Measurements from ENCODE around the gene ZBTB38. TPM values are rescaled to one million over a fixed set of nuclear protein-coding genes. Genes with fewer than 3 reads are reported as not detected.

Gene ZBTB38
- total RNA-seq, 1 donor from 2014 or later = 92.4 TPM

DNA sequence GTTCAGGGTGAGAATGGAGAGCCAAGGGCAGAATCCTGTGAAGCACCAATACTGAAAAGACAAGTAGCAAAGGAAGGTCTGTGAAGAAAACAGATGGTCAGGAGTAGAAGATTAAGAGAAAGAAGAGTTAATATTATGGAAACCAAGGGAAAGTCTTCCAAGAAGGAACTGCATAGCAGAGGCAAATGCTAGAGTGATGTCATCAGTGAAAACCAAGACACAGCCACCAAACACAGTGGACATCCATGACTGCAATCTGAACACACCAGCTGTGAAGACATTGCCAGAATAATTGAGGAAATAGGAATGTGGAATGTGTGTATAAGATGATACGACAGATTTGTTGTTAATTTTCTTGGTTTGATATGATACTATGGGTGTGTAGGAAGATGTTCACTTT lies 26.8 kb upstream of the ZBTB38 start:
- no peak for DNase-seq

DNA sequence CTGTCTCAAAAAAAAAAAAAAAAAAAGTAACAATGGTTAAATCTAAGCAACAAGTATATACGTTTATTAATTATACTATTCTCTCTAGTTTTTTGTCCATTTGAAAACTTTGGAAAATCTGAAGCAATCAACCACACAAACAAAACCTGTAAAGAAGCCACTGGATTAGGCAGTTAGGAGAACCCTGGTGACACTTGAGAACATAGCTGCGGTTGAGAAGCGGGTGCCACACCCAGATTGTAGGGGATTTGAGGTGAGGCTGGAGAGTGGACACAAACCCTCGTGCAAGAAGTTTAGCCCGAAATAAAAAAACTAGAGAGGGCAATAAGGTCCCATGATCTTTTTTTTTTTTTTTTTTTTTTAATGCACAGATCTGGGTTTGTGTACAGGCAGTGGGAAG lies 25.9 kb upstream of the ZBTB38 start:
- no peak for DNase-seq

DNA sequence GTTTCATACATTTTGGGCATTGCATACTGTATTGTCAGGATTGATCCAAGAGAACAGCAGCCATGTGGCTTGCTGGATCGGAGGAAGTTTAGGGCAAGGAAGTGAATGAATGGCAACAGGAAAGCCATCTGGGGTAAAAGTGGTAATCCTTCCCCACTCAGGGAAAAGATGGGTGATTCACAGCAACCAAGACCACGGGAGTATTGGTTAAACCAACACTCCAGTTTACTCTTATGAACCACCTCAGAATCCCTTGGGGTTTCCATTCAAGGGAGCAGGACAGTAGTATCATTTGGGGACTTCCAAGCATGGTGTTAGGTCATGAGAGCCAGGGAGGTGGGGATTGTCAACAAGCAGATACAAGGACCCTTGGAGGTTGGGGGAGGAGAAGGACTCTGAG lies 25.2 kb upstream of the ZBTB38 start:
- DNase-seq = no peak

DNA sequence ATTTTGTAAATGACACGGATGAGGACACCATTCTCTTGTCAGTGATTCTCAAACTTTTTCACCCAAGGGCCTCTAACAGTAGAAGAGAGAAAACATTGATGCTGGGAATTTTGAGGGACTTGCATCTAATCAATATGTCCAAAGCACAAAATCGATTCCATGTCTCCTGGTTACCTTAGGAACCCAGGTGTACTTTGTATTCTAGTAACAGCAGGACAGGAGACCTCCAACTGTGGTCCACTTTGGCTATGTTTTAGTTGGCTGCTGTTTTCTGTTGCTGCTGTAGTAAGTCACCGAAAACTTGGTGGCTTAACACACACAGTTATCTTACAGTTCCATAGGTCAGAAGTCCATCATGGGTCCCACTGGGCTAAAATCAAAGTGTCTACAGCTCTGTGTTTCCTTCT lies 24.4 kb upstream of the ZBTB38 start:
- DNase-seq = no peak

DNA sequence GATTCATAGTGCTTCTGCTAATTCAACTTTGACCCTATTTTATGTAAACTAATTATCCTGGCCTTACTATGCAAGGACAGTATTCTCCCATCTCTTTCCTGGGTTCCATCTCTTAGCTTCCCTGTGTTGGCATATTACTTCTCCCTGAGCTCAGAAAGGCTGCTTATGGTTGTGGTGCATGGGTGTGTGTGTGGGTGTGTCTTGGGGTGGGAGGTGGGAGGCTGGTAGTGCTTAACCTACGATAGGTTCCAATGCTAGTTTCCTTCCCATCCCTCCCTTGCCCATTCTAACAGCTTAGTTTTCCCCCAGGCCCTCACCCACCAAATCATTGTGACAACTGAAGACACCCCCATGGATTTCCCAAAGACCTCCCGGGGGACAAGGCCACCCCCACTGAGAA lies 22.8 kb upstream of the ZBTB38 start:
- no peak for DNase-seq

DNA sequence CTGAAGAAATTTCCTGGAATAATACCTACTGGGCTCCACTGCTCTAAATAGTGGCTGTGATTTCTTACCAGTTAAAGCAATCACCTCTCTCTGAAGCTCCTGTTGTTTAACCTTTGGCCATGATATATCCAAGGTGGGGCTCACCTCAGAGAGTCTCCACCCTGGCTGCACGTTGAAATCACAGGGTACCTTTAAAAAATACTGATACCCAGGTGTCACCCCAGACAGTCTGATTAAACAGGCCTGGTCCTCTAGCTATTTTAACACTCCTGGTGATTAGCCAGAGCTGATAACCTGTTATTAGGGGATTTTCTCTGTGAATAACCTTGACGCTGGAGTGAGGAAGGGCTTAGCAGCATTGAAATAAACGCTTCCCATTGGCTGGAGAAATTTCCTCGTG lies 22.3 kb upstream of the ZBTB38 start:
- no peak for DNase-seq

DNA sequence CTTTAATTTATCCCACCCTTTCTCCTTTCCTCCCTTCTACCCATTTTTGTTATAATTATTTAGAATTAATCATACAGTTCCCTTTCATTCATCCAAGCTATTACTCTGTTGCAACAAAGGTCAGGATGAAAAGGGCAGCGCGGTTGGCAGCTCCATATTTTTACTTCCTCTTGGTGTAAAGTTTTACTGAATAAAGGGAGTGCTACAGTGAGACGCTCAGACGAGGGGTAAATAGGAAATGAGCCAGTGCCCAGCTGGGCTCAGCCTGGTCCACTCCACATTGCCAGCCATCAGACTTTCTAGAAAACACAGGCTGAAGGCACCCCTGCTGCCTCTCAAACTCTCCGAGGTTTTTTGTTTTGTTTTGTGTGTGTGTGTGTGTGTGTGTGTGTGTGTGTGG lies 21.9 kb upstream of the ZBTB38 start:
- DNase-seq = no peak

DNA sequence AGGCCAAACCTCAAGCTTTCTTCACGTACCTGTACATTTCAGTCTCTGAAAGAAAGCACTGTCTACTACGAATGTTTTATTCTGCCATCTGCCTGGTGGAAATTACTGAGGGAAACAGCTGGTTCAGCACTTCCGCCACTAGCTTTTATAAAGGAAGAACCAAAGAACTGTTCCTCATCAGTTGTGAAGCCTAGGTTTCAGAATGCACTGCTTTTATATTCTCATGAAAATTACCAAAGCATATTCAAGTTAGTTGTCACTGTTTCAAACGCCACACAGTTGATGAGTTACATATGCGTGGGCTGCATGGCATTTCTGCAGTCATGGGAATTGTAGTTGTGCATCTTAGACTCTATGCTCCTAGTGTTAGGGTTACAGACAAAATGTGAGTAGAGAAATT lies 21.5 kb upstream of the ZBTB38 start:
- DNase-seq = no peak

DNA sequence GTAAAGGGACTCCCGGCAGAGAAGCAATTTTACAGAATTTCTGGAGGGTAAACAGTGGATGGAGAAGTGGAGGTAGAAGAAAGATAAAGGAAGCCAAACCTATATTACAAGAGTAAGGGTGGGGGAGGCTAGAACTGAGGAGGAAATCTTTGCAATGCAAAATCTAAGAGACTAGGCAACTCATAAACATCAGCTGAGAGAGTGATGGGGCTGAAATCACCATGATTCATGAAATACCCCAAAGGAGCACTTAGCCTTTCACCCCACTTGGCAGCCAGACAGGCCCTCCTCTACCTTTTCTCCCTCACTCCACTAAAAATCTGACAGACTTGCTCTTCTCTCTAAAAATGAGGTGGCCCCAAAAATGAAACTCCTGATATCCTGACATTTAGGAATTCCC lies 19.5 kb upstream of the ZBTB38 start:
- DNase-seq = no peak

DNA sequence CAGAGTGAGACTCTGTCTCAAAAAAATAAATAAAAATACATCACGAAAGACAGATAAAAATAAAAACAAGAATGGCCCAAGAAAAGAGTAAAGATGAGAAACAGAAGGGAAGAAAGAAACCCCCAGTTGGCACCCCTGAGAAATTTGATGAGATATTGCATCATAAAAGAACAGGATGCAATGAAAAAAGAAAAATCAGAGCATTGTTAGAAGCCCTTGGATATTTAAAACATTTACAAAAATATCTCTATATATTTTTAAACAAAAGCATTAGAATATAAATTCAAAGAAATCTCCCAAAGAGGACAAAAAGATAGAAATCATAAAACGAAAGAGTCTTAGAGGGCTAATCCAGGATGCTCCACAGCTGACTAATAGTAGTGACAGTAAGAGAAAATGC lies 18.6 kb upstream of the ZBTB38 start:
- no peak for DNase-seq

DNA sequence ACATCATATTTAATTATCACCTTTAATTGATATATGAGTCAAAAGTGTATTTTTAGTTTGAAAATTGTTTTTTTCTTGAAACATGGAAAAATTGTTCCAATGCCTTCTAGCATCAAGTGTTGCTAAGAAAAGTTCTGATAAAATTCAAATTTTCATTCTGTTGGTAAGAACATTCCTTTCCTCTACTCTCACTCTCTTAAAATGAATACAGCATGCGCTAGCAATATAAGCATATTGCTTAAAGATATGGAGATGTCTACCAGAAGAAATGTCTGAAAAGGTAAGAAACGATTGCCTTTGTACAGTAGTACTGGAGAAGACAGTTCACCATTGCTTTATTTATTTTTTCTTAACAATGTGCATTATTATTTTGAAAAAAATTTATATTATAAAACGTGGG lies 17.6 kb upstream of the ZBTB38 start:
- no peak for DNase-seq

DNA sequence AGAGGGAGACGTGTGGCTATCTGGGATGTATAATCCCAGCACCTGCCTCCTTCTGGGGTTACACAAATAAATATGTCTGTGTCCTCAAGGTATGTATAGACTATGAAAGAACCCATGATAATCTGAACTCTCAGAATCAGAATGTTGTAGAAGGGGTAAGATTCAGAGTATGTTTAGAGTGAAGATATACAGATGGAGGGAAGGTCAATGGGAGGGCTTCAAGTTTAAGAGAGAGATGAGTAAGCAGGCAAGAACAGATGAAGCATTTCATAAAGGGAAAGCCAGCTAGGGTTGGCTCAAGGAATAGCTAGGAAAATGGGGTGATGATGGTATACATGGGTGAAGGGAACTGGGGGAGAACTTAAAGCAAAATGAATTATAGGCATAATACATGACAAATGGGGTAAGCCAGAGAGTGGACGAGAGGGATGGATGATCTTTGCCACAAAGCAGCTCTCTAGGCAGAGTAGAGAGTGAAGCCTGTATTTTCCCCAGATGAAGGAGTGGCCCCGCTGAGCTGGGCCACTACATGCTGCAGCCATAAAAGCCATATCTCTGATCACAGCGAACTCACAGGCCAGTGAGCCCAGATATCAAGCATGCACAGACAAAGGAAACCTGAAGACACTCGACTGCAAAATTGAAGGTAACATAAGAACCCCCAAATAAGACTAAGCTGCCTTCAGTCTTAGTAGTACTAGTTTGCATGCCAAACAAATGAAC lies 15.9 kb upstream of the ZBTB38 start:
- DNase-seq = no peak

DNA sequence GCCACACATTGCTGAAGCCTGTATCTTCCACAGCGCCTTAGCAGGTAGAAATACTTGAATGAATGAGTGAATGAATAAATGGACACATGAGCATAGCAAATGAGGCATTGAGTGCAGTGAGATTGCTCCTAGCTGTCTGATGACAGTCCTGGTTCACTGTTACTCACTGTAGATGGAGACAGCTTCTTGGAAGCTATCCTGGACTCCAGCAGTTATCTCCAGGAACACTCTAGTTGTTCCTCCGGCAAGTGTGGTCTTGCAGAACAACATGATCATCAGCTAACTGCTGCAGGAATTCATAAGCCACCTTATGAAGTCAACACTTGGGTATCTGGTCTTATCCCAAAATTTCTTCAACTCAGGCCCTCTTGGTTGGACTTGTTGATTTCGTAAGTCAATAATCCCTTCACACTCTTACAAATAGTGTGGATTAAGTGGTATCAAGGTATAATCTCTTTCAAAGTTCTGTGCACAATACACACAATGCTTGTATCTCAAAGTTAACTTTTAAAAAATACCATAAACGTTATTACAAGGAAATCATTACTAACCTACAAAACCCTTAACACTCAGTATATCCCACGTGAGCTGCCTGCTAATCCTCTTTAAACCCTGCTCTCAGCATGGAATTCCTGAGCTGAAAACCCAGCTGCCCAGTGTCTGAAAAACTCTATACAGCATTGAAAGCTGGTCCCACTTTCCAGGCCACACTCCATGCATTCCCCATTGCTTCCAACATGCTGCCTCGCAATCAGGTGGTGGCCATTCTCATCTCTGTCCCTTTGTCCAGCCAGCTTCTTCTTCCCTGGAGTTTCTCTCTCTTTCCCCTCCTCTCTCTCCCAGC lies 14.4 kb upstream of the ZBTB38 start:
- DNase-seq = no peak

DNA sequence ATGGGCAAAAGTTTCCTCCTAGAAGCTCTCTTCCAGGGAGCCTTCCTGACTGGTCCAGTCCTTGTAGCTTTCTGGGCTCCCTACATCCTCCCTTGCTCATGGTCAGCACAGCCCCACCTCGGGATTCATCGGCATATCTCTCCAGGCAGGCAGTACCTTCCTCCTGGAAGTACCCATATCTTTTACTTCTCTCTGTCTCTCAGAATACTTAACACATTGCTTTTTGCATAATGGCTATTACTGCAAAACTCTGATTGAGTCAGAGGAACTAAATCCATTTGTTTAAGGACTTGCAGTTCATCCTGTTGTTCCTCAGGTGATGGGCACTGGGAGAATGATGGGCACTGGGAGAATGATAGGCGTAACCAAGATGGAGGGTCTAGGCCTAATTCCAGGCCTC lies 13.8 kb upstream of the ZBTB38 start:
- DNase-seq = no peak

DNA sequence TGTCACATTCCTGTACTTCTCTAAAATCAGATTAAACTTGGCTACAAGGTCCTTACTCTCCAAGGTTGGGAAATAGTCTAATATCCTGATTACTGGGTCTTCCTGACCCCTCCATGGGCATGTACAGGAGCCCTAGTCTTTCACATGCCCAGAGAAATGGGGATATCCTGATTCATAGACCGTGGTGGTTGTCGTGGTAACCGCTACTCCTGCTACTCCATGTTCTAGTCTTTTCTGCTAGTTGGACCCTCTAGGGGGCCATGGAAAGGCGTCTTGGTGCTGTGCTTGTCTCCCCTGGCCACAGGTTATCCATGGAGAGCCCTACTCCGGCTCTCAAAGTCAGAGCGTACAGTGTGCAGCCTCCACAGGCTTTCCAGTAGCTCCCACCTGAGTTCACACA lies 13.1 kb upstream of the ZBTB38 start:
- no peak for DNase-seq

DNA sequence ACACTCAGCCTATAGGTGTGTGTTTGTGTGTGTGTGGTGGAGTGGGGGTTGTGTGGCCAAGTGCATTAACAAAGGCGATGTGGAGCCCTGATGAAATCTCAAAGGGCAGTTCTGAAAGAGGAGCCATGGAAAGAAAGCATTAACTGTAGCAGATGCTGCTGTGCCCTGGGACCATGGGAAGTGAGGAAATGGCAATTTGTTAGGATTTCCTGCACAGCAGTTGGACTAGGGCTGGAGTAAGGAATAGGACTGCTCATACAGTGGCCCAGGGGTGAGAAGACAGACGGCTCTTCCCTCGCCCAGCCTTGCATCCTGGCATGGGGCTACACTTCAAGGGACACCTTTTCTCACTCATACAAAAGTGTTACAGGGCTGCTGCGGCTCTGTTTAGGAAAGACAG lies 12.3 kb upstream of the ZBTB38 start:
- DNase-seq = peak; percentile 54

DNA sequence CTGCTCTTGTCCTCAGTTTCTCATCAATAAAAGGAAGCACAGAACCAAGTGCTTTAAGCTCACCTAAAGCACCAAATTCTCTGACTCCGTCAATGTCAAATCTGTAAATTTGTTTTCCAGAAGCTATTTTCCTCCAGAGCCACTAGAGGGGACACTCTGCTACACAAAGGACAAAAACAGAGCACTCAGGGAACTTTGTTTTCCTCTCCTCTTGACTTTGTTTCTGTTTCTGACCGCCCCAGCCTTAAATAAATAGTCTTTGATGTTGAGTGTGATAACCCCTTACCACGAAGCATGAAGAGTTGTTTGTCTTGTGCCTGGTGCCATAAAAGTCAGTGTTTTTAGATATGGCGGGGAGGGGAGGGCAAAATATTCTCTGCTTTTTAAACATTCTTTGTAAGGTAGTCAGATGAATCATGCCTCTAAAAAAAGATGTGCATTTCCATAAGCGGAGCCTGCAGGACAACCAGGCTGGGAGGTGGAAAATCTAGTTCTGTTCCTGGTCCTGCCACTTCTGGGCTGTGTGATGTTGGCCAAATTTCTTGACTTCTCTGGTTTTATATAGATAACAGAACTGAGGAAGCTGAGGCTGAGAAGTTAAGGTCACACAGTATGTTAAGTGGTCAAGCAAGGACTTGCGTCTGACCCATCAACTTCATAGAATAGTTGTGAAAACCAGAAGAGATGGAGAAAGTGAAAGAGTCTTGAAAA lies 7.3 kb upstream of the ZBTB38 start:
- peak; percentile 86 for DNase-seq

DNA sequence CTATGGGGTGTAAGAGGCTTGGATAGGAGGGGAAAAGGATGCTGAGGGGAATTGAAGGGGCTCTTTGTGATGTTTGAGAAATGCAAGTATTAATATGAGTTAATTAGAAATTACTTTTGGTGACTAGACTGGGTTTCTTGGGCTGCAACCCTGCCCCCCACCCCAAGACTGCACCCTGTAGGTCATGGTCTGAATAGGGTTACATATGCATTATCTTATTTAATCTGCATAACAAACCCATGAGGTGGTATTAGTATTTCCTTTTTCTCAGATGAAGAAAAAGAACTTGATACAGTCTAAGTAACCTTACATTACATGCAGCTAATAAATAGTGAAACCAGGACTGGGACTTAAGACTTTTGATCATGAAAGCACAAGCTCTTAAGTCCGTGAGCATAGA lies 5.6 kb upstream of the ZBTB38 start:
- DNase-seq = no peak

DNA sequence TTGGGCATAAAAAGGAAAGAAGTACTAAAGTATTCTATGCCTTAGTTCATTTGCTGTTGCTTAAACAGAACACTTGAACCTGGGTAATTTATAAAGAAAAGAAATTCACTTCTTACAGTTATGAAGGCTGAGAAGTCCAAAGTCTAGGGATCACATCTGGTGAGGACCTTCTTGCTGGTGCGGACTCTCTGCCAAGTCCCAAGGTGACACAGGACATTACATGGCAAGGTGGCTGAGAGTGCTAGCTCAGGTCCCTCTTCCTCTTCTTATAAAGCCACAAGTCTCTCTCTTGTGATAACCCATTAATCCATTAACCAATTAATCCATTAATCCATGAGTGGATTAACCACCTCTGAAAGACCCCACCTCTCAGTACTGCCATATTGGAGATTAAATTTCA lies 3.1 kb upstream of the ZBTB38 start:
- no peak for DNase-seq

DNA sequence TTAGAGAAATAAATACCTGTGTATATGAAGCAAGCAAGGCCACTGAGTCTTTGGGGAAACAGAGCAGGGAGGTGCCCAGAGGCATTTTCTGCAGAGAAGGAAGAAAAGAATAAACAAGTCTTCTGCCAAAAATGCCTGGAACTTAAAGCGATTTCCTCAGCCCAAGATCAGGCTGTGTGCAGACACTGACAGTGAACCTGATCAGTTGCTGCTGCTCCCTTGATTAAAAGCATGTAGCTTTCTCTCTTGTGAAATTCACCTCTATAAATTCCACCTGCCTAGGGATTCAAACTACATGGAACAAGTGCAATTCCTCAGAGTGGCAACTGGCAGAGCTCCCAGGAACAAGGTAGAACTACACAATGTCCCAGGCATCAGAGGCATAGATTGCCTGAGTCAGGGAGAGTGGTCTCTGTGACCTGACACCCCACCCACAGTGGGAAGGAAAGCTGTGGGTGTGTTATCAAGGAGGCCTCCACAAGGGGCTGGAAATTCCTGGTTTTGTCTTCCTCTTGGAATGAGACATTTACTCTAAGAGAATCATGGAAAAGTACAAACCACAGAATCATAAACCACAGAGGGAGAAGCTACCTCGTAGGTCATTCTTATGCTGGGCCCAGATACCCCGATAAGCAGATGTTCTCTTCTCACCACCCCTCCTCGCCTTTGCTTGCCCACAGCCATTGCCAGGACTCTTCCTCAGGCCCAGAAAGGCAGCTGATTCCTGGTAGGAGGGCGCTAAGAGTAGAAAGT lies 1.8 kb upstream of the ZBTB38 start:
- peak; percentile 67 for DNase-seq

DNA sequence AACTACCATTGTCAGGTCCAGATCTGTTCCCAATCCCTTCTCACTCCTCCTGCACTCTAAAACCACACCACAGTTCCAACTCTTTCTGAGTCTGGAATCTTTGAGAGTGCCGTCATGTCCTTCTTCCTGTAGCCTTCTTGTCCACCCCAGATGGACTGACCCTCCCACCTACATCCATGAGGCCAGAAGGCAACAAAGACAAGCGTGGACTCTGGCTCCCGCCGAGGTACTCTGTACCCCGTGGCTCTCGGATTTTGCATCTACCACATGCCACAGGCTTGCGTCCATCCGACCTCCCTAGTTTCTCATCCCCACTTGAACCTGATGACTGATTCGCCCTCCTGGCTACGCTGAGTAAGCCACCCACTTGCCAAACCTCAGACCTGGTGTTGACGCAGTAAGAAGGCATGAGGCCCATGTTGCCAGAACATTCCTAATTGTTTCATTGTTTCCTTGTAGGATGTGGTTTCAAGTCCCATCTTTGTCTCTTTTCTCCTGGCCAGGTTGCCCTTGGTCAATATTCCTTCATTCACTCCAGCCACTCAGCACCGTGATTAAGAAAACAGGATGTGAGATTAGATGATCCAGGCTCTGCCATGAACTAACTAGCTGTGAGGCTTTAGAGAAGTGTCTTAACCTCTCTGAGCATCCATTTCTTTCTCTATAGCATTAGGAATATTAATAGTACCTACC lies 1.1 kb upstream of the ZBTB38 start:
- DNase-seq = peak; percentile 88
